ENCODE results near the gene SYT8.

The SYT8 gene

GRCh38 chr11:1846453-1846932 is 11.7 kb downstream of the SYT8 start:
- no peak for DNase-seq

DNA sequence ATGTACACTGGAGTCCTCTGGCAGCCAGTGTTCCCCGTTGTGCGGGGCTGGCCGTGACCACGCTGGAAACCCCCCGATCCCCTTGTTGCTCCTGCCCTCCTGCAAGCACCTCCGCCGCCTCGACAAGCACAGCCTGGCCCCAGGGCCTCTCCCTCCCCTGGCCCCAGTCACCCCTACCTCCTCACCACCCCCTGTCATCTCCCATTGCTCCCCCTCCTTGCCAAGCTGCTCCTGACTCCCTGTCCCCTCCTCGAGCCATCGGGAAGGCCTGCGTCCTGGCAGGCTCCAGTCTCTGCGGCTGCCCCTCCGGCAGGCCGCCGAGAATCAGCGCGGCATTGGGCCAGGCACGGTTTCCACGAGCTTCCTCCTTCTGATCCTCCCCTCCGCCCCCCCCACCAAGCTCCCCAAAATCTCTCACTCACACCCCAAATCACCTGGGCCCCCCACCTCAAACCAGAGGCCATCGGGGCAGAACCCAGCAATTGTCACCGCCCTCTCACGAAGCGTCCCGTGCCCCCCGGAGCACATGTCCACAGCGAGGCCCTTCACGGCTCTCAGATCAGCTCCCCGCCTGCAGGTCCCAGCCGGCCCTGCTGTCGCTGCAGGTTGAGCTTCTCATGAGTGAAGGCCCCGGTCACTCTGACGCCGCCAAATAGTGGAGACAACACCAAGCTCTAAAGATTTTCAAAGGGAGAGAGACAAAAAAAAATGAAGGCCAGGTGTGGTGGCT is 12.4 kb downstream of the SYT8 start:
- DNase-seq, result no peak

- DNase-seq, result no peak
These were observed 13.3 kb downstream of the SYT8 start for GRCh38 chr11:1847926-1848639.

DNA sequence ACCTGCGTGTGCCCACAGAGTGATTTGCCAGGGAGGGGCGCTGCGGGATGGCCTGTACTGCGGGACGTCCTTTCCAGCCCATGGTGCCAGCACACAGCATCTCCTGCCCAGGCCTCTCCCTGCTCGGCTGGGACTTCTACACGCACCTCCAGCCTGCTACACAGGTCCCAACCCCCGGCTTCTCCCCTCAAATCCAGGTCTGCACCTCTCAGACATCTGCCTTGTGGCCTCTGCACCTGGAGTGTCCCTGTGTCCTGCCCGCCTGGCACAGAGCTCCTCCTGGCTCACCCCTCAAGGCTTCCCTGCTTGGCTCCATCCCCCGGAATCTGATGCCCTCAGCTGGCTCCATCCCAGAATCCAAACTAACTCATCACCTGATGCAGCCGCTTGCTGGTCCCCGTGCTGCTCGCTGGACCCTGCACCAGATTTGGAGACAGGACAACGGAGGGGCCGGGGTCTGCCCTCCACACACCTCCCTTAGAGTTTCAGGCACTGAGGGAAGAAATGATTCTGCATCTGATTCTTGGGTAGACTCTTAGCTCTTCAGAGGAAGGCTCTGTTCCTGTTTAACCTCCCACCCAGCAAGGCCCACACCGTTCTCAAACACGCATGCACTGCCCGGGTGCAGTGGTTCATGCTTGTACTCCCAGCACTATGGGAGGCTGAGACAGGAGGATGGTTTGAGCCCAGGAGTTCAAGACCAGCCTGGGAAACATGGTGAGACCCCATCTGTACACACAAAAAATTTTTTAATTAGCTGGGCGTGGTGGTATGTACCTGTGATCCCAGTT is 14.0 kb downstream of the SYT8 start:
- DNase-seq, result no peak

GRCh38 chr11:1851468-1852180 is 16.8 kb downstream of the SYT8 start:
- DNase-seq, result no peak

DNA sequence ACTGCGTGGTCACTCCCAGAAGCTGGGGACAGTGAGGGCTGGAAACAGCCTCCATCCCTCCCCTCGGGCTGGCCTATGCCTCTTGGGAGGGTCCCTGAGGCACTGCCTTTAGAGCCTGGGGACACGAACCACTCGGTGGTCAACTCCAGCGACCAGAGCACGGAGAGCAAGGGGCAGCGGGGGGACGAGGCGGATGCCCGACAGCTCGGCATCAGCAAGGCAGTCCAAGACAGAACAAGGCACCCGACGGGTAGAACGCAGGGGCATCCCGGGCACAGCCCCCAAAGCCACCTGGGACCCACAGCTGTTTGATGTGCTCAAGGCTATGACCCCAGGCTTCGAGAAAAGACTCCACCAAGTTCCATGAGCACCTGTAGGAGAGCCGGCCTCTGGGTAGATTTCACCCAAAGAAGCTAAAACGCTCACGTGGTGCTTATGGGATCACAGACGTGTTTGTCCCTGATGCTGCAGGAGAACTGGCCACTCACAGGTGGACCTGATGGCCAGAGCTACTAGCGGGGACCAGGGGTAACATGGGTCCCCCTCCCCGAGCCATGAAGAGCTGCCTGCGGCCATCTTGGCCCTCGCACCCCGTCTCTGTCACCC is 17.6 kb downstream of the SYT8 start:
- DNase-seq, result no peak

GRCh38 chr11:1852877-1853276 is 18.1 kb downstream of the SYT8 start, which contains the start of gene LSP1:
Gene LSP1, plus strand, starts transcription at chr11:1853084. Its CDS starts 61 bp downstream, at chr11:1853145.
- DNase-seq, result peak; percentile 13

- no peak for DNase-seq
These were observed 18.8 kb downstream of the SYT8 start for GRCh38 chr11:1853376-1854131.

GRCh38 chr11:1854132-1854948 is 19.6 kb downstream of the SYT8 start:
- DNase-seq, result no peak

GRCh38 chr11:1854949-1855885 is 20.4 kb downstream of the SYT8 start:
- DNase-seq, result no peak

DNA sequence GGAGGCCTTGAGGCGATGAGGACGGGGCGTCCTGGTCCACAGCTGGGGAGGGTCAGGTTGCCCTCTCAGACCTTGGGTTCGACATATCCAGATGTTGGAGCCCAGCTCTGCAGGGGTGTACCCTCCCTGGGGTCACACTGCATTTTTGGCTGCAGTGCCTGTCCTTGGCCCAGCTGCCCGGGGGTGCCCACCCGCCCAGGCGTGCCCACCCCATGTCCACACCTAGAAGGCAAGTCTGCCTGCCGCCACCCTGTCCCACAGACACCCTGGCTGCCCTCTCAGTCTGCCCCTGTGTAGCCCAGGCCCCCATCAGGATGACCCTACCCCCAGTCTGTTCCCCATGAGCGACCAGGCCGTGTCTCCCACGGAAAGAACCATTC is 21.1 kb downstream of the SYT8 start:
- DNase-seq, result no peak

- DNase-seq, result no peak
These were observed 21.7 kb downstream of the SYT8 start for GRCh38 chr11:1856306-1857005.

- DNase-seq, result no peak
These were observed 22.3 kb downstream of the SYT8 start for GRCh38 chr11:1857064-1857463.

GRCh38 chr11:1858154-1858553 is 23.4 kb downstream of the SYT8 start:
- no peak for DNase-seq

DNA sequence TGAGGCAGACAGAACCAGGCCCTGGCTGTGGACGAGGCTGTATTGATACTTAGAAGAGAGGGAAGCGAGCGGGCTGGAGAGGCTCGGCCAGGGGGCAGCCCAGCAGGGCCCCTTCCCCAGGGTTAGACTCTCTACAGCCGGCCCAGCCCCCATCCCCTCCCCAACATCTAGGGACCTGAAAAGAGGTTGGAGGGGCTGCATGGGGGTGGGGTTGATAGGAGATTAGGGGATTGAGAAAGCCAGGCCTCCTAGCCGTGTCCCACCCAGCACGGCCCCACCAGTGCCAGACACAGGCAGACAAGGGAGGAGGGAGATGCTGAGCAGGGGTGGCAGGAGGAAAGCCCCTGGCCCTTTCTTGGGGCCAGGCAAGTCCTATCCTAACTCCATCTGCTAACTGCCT is 23.8 kb downstream of the SYT8 start:
- no peak for DNase-seq

GRCh38 chr11:1859004-1859403 is 24.2 kb downstream of the SYT8 start:
- DNase-seq, result no peak

GRCh38 chr11:1860108-1860507 is 25.3 kb downstream of the SYT8 start:
- DNase-seq, result no peak

DNA sequence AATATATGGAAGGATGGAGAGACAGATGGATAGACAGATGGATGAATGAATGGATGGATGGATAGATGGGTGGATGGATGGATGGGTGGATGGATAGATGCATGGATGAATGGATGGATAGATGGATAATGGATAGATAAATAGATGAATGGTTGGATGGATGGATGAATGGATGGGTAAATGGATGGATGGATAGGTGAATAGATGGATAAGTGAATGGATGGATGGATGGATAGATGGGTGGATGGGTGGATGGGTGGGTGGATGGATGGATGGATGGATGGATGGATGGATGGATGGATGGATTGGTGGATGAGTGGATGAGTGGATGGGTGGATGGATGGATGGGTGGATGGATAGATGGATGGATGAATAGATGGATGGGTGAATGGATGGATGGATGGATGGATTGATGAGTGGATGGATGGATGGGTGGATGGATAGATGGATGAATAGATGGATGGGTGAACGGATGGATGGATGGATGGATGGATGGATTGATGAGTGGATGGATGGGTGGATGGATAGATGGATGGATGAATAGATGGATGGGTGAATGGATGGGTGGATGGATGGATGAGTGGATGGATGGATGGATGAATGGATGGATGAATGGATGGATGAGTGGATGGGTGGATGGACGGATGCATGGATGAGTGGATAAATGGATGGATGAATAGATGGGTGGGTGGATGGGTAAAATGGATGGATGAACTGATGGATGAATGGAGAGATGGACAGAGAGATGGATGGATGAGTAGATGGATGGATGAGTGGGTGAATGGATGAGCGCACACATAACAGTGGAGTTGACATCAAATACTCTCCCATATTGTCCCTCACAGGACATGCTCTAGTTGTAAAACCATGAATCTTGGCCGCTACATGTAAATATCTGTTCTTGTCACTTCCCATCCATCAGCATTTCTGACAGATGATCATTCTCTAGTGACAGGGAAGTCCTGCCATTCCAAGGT is 26.9 kb downstream of the SYT8 start:
- DNase-seq, result no peak
